HCT116 (cell line): ENCODE results near the gene C3orf20. TPM values are rescaled to one million over a fixed set of nuclear protein-coding genes. Genes with fewer than 3 reads are reported as not detected.

Source experiments
- ATAC-seq: fragments of 200-7000 bp; cut with Tn5 transposase; 2 replicates; pipeline ENCODE4 v1.9.1; 2020; ENCODE audit warnings: mild to moderate bottlenecking, moderate library complexity
- BruUV-seq: library from RNA; stranded (reverse); fragments of 400-500 nt; replicated peaks from 2 replicates; lab custom pipeline; 2021; lab: Mats Ljungman, UMichigan
- CTCF ChIA-PET: fragments of 300-600 bp; sonication (Branson Sonifier 250); formaldehyde crosslinking; loops from one replicate; lab custom pipeline; 2021; ENCODE audit warnings: antibody characterized with exemption; lab: Charles Lee
- POLR2A ChIA-PET: fragments of 300-600, 350-600 bp; sonication (Branson Sonifier 250); formaldehyde crosslinking; loops from one replicate; lab custom pipeline; 2021; ENCODE audit warnings: antibody characterized with exemption; lab: Charles Lee
- RAD21 ChIA-PET, 2 experiments: fragments of 300-600 bp; sonication (Branson Sonifier 250); formaldehyde crosslinking; loops; one replicate each; lab custom pipeline; 2023; ENCODE audit warnings: low total read pairs in 2 of 2; ENCODE audit not compliant: uncharacterized antibody in 2 of 2, unreplicated experiment in 2 of 2, low non-redundant PET in 1 of 2; lab: Charles Lee
- DNase-seq: peaks from one replicate; pipeline ENCODE4 v3.0.0-alpha.2; 2010; ENCODE audit warnings: low read depth, low spot score
- H2AFZ ChIP-seq: fragments of 200-600 bp; shearing (Covaris generic), sonication (generic); 2 replicates; pipeline ENCODE4 v1.6.1; 2017; ENCODE audit warnings: low read depth, mixed run types, mixed read lengths, antibody characterized with exemption, low read length; ENCODE audit not compliant: poor library complexity, severe bottlenecking
- H3K27ac ChIP-seq: 2 replicates; pipeline ENCODE4 v1.5.1; 2012; ENCODE audit warnings: low read depth, low read length
- H3K27me3 ChIP-seq: fragments of 200-600 bp; sonication (generic); 2 replicates; pipeline ENCODE4 v1.6.1; 2016; ENCODE audit warnings: mixed run types, low read length, mixed read lengths; ENCODE audit not compliant: insufficient read depth
- H3K36me3 ChIP-seq, 2 experiments: fragments of 200-500 bp in 1 of 2; fragments of 200-600 bp in 1 of 2; sonication (Bioruptor generic) in 1 of 2; sonication (generic) in 1 of 2; 2 replicates each; pipeline versions ENCODE4 v1.5.1 to v1.6.1; 2014 to 2016; ENCODE audit warnings: low read length in 2 of 2, inconsistent platforms in 1 of 2, mixed read lengths in 1 of 2, mixed run types in 1 of 2; ENCODE audit not compliant: insufficient read depth in 2 of 2, control insufficient read depth in 1 of 2
- H3K4me1 ChIP-seq, 2 experiments: fragments of 200-600 bp in 1 of 2; sonication (generic) in 1 of 2; 2 replicates each; pipeline versions ENCODE4 v1.5.1 to v1.6.1; 2012 to 2017; ENCODE audit warnings: low read length in 2 of 2, inconsistent platforms in 1 of 2, mild to moderate bottlenecking in 1 of 2, mixed read lengths in 1 of 2, mixed run types in 1 of 2, moderate library complexity in 1 of 2; ENCODE audit not compliant: insufficient read depth in 2 of 2, control insufficient read depth in 1 of 2
- H3K4me2 ChIP-seq: fragments of 200-600 bp; sonication (generic); 2 replicates; pipeline ENCODE4 v1.6.1; 2017; ENCODE audit warnings: mixed run types, low read length, mixed read lengths
- H3K4me3 ChIP-seq, 2 experiments: fragments of 200-600 bp in 1 of 2; sonication (generic) in 1 of 2; replicated peaks in 1 of 2; 2 replicates each; pipeline ENCODE4 v1.5.1; 2011 to 2016; ENCODE audit warnings: low read length in 2 of 2, control low read depth in 1 of 2, low read depth in 1 of 2, mild to moderate bottlenecking in 1 of 2, mixed read lengths in 1 of 2, mixed run types in 1 of 2
- H3K79me2 ChIP-seq: fragments of 200-600 bp; sonication (generic); 2 replicates; pipeline ENCODE4 v1.6.1; 2017; ENCODE audit warnings: mild to moderate bottlenecking, mixed run types, low read length, moderate library complexity, mixed read lengths; ENCODE audit not compliant: insufficient read depth
- H3K9ac ChIP-seq: fragments of 200-600 bp; sonication (generic); 2 replicates; pipeline ENCODE4 v1.6.1; 2016; ENCODE audit warnings: low read length, mixed read lengths
- H3K9me2 ChIP-seq: fragments of 200-600 bp; sonication (generic), shearing (Covaris generic); 2 replicates; pipeline ENCODE4 v1.6.1; 2017; ENCODE audit warnings: mixed run types, mild to moderate bottlenecking, moderate library complexity; ENCODE audit not compliant: insufficient read depth
- H3K9me3 ChIP-seq, 2 experiments: fragments of 200-500 bp in 1 of 2; fragments of 200-600 bp in 1 of 2; sonication (Bioruptor generic) in 1 of 2; sonication (generic) in 1 of 2; 2 replicates each; pipeline ENCODE4 v1.6.1; 2014 to 2017; ENCODE audit warnings: low read length in 2 of 2, mixed read lengths in 2 of 2, inconsistent platforms in 1 of 2, low read depth in 1 of 2, mild to moderate bottlenecking in 1 of 2, mixed run types in 1 of 2, moderate library complexity in 1 of 2; ENCODE audit not compliant: control insufficient read depth in 1 of 2, insufficient read depth in 1 of 2
- H4K20me1 ChIP-seq: fragments of 200-600 bp; sonication (generic), shearing (Covaris generic); 2 replicates; pipeline ENCODE4 v1.6.1; 2017; ENCODE audit warnings: mixed run types, mild to moderate bottlenecking, moderate library complexity; ENCODE audit not compliant: insufficient read depth
- CEBPB ChIP-seq: IDR thresholded peaks from 2 replicates; pipeline ENCODE4 v1.6.1; 2012; ENCODE audit warnings: low read depth
- EGR1 ChIP-seq: IDR thresholded peaks from 2 replicates; pipeline ENCODE4 v1.6.1; 2012; ENCODE audit warnings: low read depth
- ELF1 ChIP-seq: IDR thresholded peaks from 2 replicates; pipeline ENCODE4 v1.6.1; 2012; ENCODE audit warnings: low read depth, borderline replicate concordance
- EZH2 ChIP-seq: fragments of 200-600 bp; sonication (generic); IDR thresholded peaks from 2 replicates; pipeline ENCODE4 v1.6.1; 2017; ENCODE audit warnings: antibody characterized with exemption, mixed run types
- FOSL1 ChIP-seq: IDR thresholded peaks from 2 replicates; pipeline ENCODE4 v1.6.1; 2012; ENCODE audit warnings: low read depth
- JUND ChIP-seq: IDR thresholded peaks from 2 replicates; pipeline ENCODE4 v1.6.1; 2012
- POLR2AphosphoS5 ChIP-seq: IDR thresholded peaks from 2 replicates; pipeline ENCODE4 v1.6.1; 2011; ENCODE audit warnings: mild to moderate bottlenecking, low read depth, low read length, moderate library complexity
- RAD21 ChIP-seq: IDR thresholded peaks from 2 replicates; pipeline ENCODE4 v1.6.1; 2012; ENCODE audit warnings: low read depth, mild to moderate bottlenecking
- SRF ChIP-seq: IDR thresholded peaks from 2 replicates; pipeline ENCODE4 v1.6.1; 2012; ENCODE audit warnings: low read depth
- YY1 ChIP-seq: IDR thresholded peaks from 2 replicates; pipeline ENCODE4 v1.6.1; 2011; ENCODE audit warnings: low read length, low read depth, moderate library complexity, mild to moderate bottlenecking; ENCODE audit not compliant: insufficient replicate concordance; ENCODE audit errors: extremely low read depth
- ZNF274 ChIP-seq: fragments of 200-500 bp; sonication (Bioruptor generic); IDR thresholded peaks from 2 replicates; pipeline ENCODE4 v1.6.1; 2014; ENCODE audit warnings: mild to moderate bottlenecking, low read depth, low read length, inconsistent platforms
- intact Hi-C: fragments of 100-400 bp; cut with micrococcal nuclease; formaldehyde crosslinking; loops from 2 replicates; pipeline ENCODE4 v1.10.0; 2022
- total RNA-seq: library from RNA; stranded (reverse); gene quantifications from one replicate; pipeline ENCODE4 v1.2.1, GENCODE V29; 2021; ENCODE audit not compliant: unreplicated experiment
- TF ChIP-seq, protein P1 (sequence below): IDR thresholded peaks from 2 replicates; pipeline ENCODE4 v1.6.1; 2011; ENCODE audit warnings: mild to moderate bottlenecking, low read length, moderate library complexity; ENCODE audit not compliant: insufficient replicate concordance; ENCODE audit errors: extremely low read depth
- TF ChIP-seq, protein P2 (sequence below), 3 experiments: fragments of 200-600 bp in 1 of 3; sonication (generic) in 1 of 3; IDR thresholded peaks in 2 of 3; conservative IDR thresholded peaks in 1 of 3; 2 replicates each; pipeline ENCODE4 v1.5.1; 2012 to 2017; ENCODE audit warnings: low read depth in 2 of 3, low read length in 2 of 3, antibody characterized with exemption in 1 of 3, borderline replicate concordance in 1 of 3, control low read depth in 1 of 3, mild to moderate bottlenecking in 1 of 3, mixed read lengths in 1 of 3, mixed run types in 1 of 3, moderate library complexity in 1 of 3; ENCODE audit not compliant: insufficient read depth in 1 of 3

The C3orf20 gene
- total RNA-seq, 1 experiment from 2014 or later, result 0.20 TPM

- H3K9me2 ChIP-seq, result no peaks in the 10 kb centered on the region
- no peaks in the 10 kb centered on the region for H3K9me3 ChIP-seq
- BruUV-seq, result no TSS peak
- peak overlapping the region; percentile 70 to 98 for H3K4me3 ChIP-seq
- H3K4me1 ChIP-seq, result peaks cover 3 to 16% of the 10 kb centered on the region in 2 experiments; a peak in 3 of 4 replicates
- intact Hi-C loops, result loop anchor here (2.0 kb wide), 1 partner anchor 141 kb away; no protein-coding TSS in a partner anchor
- H4K20me1 ChIP-seq, result no peaks in the 10 kb centered on the region
- peak overlapping the region; percentile 60; the same call in 1 of the 2 replicates for H3K27ac ChIP-seq
- no peak overlapping the region for H2AFZ ChIP-seq
- peak overlapping the region; percentile 88; the same call in 1 of the 2 replicates for H3K9ac ChIP-seq
- no peaks in the 10 kb centered on the region for H3K27me3 ChIP-seq
- peaks cover 3 to 6% of the 10 kb centered on the region in 2 experiments; a peak in 3 of 4 replicates for H3K36me3 ChIP-seq
- TF ChIP-seq EGR1, result no peak
- TF ChIP-seq YY1, result no peak
- TF ChIP-seq, protein P1, sequence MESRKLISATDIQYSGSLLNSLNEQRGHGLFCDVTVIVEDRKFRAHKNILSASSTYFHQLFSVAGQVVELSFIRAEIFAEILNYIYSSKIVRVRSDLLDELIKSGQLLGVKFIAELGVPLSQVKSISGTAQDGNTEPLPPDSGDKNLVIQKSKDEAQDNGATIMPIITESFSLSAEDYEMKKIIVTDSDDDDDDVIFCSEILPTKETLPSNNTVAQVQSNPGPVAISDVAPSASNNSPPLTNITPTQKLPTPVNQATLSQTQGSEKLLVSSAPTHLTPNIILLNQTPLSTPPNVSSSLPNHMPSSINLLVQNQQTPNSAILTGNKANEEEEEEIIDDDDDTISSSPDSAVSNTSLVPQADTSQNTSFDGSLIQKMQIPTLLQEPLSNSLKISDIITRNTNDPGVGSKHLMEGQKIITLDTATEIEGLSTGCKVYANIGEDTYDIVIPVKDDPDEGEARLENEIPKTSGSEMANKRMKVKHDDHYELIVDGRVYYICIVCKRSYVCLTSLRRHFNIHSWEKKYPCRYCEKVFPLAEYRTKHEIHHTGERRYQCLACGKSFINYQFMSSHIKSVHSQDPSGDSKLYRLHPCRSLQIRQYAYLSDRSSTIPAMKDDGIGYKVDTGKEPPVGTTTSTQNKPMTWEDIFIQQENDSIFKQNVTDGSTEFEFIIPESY, result no peak
- no peak for TF ChIP-seq EZH2
- no peak for TF ChIP-seq FOSL1
- TF ChIP-seq JUND, result no peak
- no peak for TF ChIP-seq ZNF274
- no peak for TF ChIP-seq CEBPB
- TF ChIP-seq, protein P2, sequence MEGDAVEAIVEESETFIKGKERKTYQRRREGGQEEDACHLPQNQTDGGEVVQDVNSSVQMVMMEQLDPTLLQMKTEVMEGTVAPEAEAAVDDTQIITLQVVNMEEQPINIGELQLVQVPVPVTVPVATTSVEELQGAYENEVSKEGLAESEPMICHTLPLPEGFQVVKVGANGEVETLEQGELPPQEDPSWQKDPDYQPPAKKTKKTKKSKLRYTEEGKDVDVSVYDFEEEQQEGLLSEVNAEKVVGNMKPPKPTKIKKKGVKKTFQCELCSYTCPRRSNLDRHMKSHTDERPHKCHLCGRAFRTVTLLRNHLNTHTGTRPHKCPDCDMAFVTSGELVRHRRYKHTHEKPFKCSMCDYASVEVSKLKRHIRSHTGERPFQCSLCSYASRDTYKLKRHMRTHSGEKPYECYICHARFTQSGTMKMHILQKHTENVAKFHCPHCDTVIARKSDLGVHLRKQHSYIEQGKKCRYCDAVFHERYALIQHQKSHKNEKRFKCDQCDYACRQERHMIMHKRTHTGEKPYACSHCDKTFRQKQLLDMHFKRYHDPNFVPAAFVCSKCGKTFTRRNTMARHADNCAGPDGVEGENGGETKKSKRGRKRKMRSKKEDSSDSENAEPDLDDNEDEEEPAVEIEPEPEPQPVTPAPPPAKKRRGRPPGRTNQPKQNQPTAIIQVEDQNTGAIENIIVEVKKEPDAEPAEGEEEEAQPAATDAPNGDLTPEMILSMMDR (IDR thresholded peaks at IDR 0.05 in 2 of 3, conservative IDR thresholded peaks at IDR 0.05 in 1 of 3; ENCODE audit: borderline replicate concordance in 1 of 3, insufficient read depth in 1 of 3, low read depth in 2 of 3, low read length in 2 of 3), result no peak
- TF ChIP-seq ELF1, result no peak
- no peak for TF ChIP-seq RAD21
- no peak for TF ChIP-seq POLR2AphosphoS5
- TF ChIP-seq SRF, result no peak
- CTCF ChIA-PET, result interaction anchor here (3.2 kb wide), 1 partner anchor 131 kb away, joined by 14 read pairs; no protein-coding TSS in a partner anchor
- DNase-seq, result no peak
- H3K79me2 ChIP-seq, result peaks cover 28% of the 10 kb centered on the region
- POLR2A ChIA-PET, result no interaction called here
- peak overlapping the region; percentile 87 for H3K4me2 ChIP-seq
- RAD21 ChIA-PET, result no interaction called here
- ATAC-seq, result no peak
Measured at GRCh38 chr3:14650193-14650592, 24.7 kb upstream of the C3orf20 start.
